Mesendoderm (in vitro differentiated cells): ENCODE measurements around the gene AGRN.
A peak's percentile ranks its signal among the peaks of the same experiment; 100 is the strongest.

Source experiments
- DNase-seq: peaks from one replicate; pipeline ENCODE4 v3.0.0; 2013
- H2AK5ac ChIP-seq: 2 replicates; pipeline ENCODE4 v1.6.1; 2013; ENCODE audit warnings: low read length, inconsistent platforms
- H2BK120ac ChIP-seq: 2 replicates; pipeline ENCODE4 v1.6.1; 2013; ENCODE audit warnings: low read depth, mild to moderate bottlenecking, low read length, moderate library complexity, mixed read lengths
- H2BK15ac ChIP-seq: replicated peaks from 2 replicates; pipeline ENCODE4 v1.6.1; 2013; ENCODE audit warnings: low read depth, mild to moderate bottlenecking, moderate library complexity
- H2BK5ac ChIP-seq: 2 replicates; pipeline ENCODE4 v1.6.1; 2013; ENCODE audit warnings: low read length, inconsistent platforms
- H3K18ac ChIP-seq: 2 replicates; pipeline ENCODE4 v1.6.1; 2013; ENCODE audit warnings: mild to moderate bottlenecking, low read length, mixed read lengths
- H3K23ac ChIP-seq: one replicate; pipeline ENCODE4 v1.6.1; 2013; ENCODE audit warnings: low read length
- H3K27ac ChIP-seq: 2 replicates; pipeline ENCODE4 v1.5.1; 2013; ENCODE audit warnings: low read depth, mild to moderate bottlenecking, inconsistent platforms, low read length, moderate library complexity
- H3K27me3 ChIP-seq: 2 replicates; pipeline ENCODE4 v1.6.1; 2013; ENCODE audit warnings: low read length, control low read depth, mild to moderate bottlenecking, inconsistent platforms; ENCODE audit not compliant: insufficient read depth, poor library complexity
- H3K36me3 ChIP-seq: 2 replicates; pipeline ENCODE4 v1.6.1; 2013; ENCODE audit warnings: low read length, inconsistent platforms; ENCODE audit not compliant: control insufficient read depth, insufficient read depth
- H3K4ac ChIP-seq: one replicate; pipeline ENCODE4 v1.6.1; 2013; ENCODE audit warnings: low read depth, mild to moderate bottlenecking, low read length, moderate library complexity
- H3K4me1 ChIP-seq: 2 replicates; pipeline ENCODE4 v1.6.1; 2013; ENCODE audit warnings: low read depth, low read length, inconsistent platforms; ENCODE audit not compliant: control insufficient read depth
- H3K4me2 ChIP-seq: 2 replicates; pipeline ENCODE4 v1.6.1; 2013; ENCODE audit warnings: low read length
- H3K4me3 ChIP-seq: 2 replicates; pipeline ENCODE4 v1.5.1; 2013; ENCODE audit warnings: mild to moderate bottlenecking, low read length
- H3K56ac ChIP-seq: one replicate; pipeline ENCODE4 v1.6.1; 2013; ENCODE audit warnings: low read length
- H3K79me1 ChIP-seq: 2 replicates; pipeline ENCODE4 v1.6.1; 2013; ENCODE audit warnings: low read length, inconsistent platforms
- H3K79me2 ChIP-seq: 2 replicates; pipeline ENCODE4 v1.6.1; 2013; ENCODE audit warnings: mild to moderate bottlenecking, low read length; ENCODE audit not compliant: control insufficient read depth, insufficient read depth
- H3K9ac ChIP-seq: 2 replicates; pipeline ENCODE4 v1.6.1; 2013; ENCODE audit warnings: low read length, inconsistent platforms
- H4K5ac ChIP-seq: one replicate; pipeline ENCODE4 v1.6.1; 2013; ENCODE audit warnings: low read length
- H4K8ac ChIP-seq: one replicate; pipeline ENCODE4 v1.6.1; 2013; ENCODE audit warnings: low read depth, mild to moderate bottlenecking, control low read depth, low read length, moderate library complexity
- WGBS: extraction: QIAGEN DNeasy Blood & Tissue Kit; methylation state at CpG from one replicate; pipeline ENCODE4 v1.1.7; 2013; ENCODE audit warnings: low lambda C conversion rate, missing lambda C conversion rate; ENCODE audit not compliant: insufficient coverage; ENCODE audit errors: extremely low coverage; 5-methylcytosine and 5-hydroxymethylcytosine counted together

Gene AGRN

GRCh38 chr1:973459-974292 lies 46.2 kb upstream of the AGRN start:
- Histone ChIP-seq H3K4ac (no peak overlapping the region), H3K56ac (no peak overlapping the region), H4K5ac (no peak overlapping the region), H2BK120ac (no peak overlapping the region), H2BK15ac (no peak overlapping the region), H3K9ac (no peak overlapping the region), H3K27me3 (no peaks in the 10 kb centered on the region), H3K27ac (no peak overlapping the region), H3K4me2 (no peak overlapping the region), H3K4me3 (no peak overlapping the region), H2BK5ac (no peak overlapping the region), H3K23ac (no peak overlapping the region), H3K79me1 (no peaks in the 10 kb centered on the region), H4K8ac (no peak overlapping the region), H3K4me1 (no peaks in the 10 kb centered on the region), H3K18ac (no peak overlapping the region), H3K36me3 (no peaks in the 10 kb centered on the region), H3K79me2 (no peaks in the 10 kb centered on the region), H2AK5ac (no peak overlapping the region)
- WGBS, result no CpG with 5 or more reads among the region's 28 CpGs
- no peak for DNase-seq

GRCh38 chr1:974293-974640 lies 45.7 kb upstream of the AGRN start:
- Histone ChIP-seq H3K79me1 (no peaks in the 10 kb centered on the region), H3K36me3 (no peaks in the 10 kb centered on the region), H3K4ac (no peak overlapping the region), H2AK5ac (no peak overlapping the region), H4K5ac (no peak overlapping the region), H4K8ac (no peak overlapping the region), H3K27me3 (no peaks in the 10 kb centered on the region), H3K9ac (no peak overlapping the region), H2BK5ac (no peak overlapping the region), H3K4me3 (no peak overlapping the region), H3K18ac (no peak overlapping the region), H2BK15ac (no peak overlapping the region), H3K27ac (no peak overlapping the region), H2BK120ac (no peak overlapping the region), H3K56ac (no peak overlapping the region), H3K23ac (no peak overlapping the region), H3K79me2 (no peaks in the 10 kb centered on the region), H3K4me1 (no peaks in the 10 kb centered on the region), H3K4me2 (no peak overlapping the region)
- no peak for DNase-seq
- WGBS, result no CpG with 5 or more reads among the region's 11 CpGs

- Histone ChIP-seq H2BK120ac (no peak overlapping the region), H4K5ac (no peak overlapping the region), H4K8ac (no peak overlapping the region), H2BK5ac (no peak overlapping the region), H2BK15ac (no peak overlapping the region), H3K23ac (no peak overlapping the region), H3K79me2 (no peaks in the 10 kb centered on the region), H3K4me3 (no peak overlapping the region), H3K79me1 (no peaks in the 10 kb centered on the region), H3K9ac (no peak overlapping the region), H3K27ac (no peak overlapping the region), H3K56ac (no peak overlapping the region), H3K27me3 (no peaks in the 10 kb centered on the region), H3K4me1 (no peaks in the 10 kb centered on the region), H3K4me2 (no peak overlapping the region), H2AK5ac (no peak overlapping the region), H3K36me3 (no peaks in the 10 kb centered on the region), H3K18ac (no peak overlapping the region), H3K4ac (no peak overlapping the region)
- no CpG with 5 or more reads among the region's 17 CpGs for WGBS
- DNase-seq, result no peak
These were observed 45.1 kb upstream of the AGRN start for GRCh38 chr1:974687-975328.

GRCh38 chr1:975365-975764 lies 44.6 kb upstream of the AGRN start:
- Histone ChIP-seq H3K9ac (no peak overlapping the region), H3K36me3 (no peaks in the 10 kb centered on the region), H3K4me2 (no peak overlapping the region), H3K23ac (no peak overlapping the region), H3K4me3 (no peak overlapping the region), H3K56ac (no peak overlapping the region), H2BK15ac (no peak overlapping the region), H3K4ac (no peak overlapping the region), H2BK120ac (no peak overlapping the region), H4K8ac (no peak overlapping the region), H4K5ac (no peak overlapping the region), H3K79me1 (no peaks in the 10 kb centered on the region), H3K27me3 (no peaks in the 10 kb centered on the region), H3K18ac (no peak overlapping the region), H3K79me2 (no peaks in the 10 kb centered on the region), H2BK5ac (no peak overlapping the region), H3K4me1 (no peaks in the 10 kb centered on the region), H2AK5ac (no peak overlapping the region), H3K27ac (no peak overlapping the region)
- no peak for DNase-seq
- no CpG with 5 or more reads among the region's 9 CpGs for WGBS

GRCh38 chr1:975896-976683 lies 43.8 kb upstream of the AGRN start:
- DNase-seq, result peak; percentile 89
- Histone ChIP-seq H3K4me1 (no peaks in the 10 kb centered on the region), H3K9ac (no peak overlapping the region), H4K5ac (no peak overlapping the region), H3K23ac (no peak overlapping the region), H2BK15ac (no peak overlapping the region), H3K56ac (peak overlapping the region; percentile 30), H2AK5ac (no peak overlapping the region), H3K18ac (no peak overlapping the region), H3K27me3 (no peaks in the 10 kb centered on the region), H3K4me2 (peak overlapping the region; percentile 56), H3K4me3 (no peak overlapping the region), H3K79me1 (no peaks in the 10 kb centered on the region), H3K27ac (no peak overlapping the region), H3K4ac (no peak overlapping the region), H2BK120ac (no peak overlapping the region), H3K79me2 (no peaks in the 10 kb centered on the region), H4K8ac (no peak overlapping the region), H2BK5ac (no peak overlapping the region), H3K36me3 (no peaks in the 10 kb centered on the region)
- WGBS, result no CpG with 5 or more reads among the region's 40 CpGs
